Astrocyte of the spinal cord (primary cell): ENCODE results near the gene ABR.
A peak's percentile ranks its signal among the peaks of the same experiment; 100 is the strongest.

Experiments used
- DNase-seq: peaks from one replicate; pipeline ENCODE4 v3.0.0; 2011; ENCODE audit warnings: low read depth, low spot score
- H3K4me3 ChIP-seq: 2 replicates; pipeline ENCODE4 v1.5.1; 2011; ENCODE audit warnings: low read depth, mild to moderate bottlenecking, low read length, moderate library complexity
- in situ Hi-C: cut with HindIII; loops from 2 replicates; pipeline ENCODE4 v1.10.0; 2017; ENCODE audit warnings: low sequenced_read_pairs
- TF ChIP-seq, protein P1 (sequence below): IDR thresholded peaks from 2 replicates; pipeline ENCODE4 v1.5.1; 2012; ENCODE audit warnings: low read depth, mild to moderate bottlenecking, low read length, inconsistent platforms

Gene ABR

GRCh38 chr17:983921-984320 is 195.9 kb downstream of the ABR start:
- in situ Hi-C loops = no loop called here
- TF ChIP-seq, protein P1, sequence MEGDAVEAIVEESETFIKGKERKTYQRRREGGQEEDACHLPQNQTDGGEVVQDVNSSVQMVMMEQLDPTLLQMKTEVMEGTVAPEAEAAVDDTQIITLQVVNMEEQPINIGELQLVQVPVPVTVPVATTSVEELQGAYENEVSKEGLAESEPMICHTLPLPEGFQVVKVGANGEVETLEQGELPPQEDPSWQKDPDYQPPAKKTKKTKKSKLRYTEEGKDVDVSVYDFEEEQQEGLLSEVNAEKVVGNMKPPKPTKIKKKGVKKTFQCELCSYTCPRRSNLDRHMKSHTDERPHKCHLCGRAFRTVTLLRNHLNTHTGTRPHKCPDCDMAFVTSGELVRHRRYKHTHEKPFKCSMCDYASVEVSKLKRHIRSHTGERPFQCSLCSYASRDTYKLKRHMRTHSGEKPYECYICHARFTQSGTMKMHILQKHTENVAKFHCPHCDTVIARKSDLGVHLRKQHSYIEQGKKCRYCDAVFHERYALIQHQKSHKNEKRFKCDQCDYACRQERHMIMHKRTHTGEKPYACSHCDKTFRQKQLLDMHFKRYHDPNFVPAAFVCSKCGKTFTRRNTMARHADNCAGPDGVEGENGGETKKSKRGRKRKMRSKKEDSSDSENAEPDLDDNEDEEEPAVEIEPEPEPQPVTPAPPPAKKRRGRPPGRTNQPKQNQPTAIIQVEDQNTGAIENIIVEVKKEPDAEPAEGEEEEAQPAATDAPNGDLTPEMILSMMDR = no peak
- H3K4me3 ChIP-seq = no peak overlapping the region
- no peak for DNase-seq

- DNase-seq = no peak
- in situ Hi-C loops = no loop called here
- TF ChIP-seq, protein P1 = no peak
- no peak overlapping the region for H3K4me3 ChIP-seq
These were observed 198.5 kb downstream of the ABR start for GRCh38 chr17:981292-981658.

DNA sequence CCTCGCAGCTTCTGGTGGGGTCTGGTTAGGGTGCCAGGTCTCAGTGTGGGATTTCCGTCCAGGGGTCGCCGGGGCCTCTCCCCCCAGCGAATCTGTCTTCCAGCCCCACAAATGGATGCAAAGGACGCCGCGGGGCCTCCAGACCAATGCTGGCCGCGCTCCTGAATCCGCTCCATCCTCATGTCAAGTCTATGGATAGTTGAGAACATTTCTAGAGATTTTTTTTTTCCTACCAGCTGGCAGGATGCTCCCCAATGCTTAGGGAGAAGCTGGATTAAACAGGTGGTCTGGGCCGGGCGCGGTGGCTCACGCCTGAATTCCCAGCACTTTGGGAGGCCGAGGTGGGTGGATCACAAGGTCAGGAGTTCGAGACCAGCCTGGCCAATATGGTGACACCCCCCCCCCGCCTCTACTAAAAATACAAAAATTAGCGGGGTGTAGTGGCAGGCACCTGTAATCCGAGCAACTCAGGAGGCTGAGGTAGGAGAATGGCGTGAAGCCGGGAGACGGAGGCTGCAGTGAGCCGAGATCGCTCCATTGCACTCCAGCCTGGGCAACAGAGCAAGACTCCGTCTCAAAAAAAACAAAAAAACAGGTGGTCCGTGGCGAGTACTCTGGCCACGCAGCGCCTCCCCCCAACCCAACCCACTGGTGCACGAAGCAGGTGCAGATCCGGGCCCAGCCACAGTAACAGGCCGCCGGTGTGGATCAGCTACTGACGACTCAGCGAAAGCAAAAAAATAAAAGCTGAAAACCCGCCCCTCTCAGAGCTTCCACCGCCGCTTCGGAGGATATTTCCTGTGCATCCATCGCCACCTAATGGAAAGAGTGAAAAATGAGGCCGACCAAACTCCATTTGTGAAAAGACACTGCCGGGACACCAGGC is 199.1 kb downstream of the ABR start:
- peak; percentile 86 for DNase-seq
- H3K4me3 ChIP-seq = peak overlapping the region; percentile 48
- in situ Hi-C loops = no loop called here
- TF ChIP-seq, protein P1 = peak; percentile 73

DNA sequence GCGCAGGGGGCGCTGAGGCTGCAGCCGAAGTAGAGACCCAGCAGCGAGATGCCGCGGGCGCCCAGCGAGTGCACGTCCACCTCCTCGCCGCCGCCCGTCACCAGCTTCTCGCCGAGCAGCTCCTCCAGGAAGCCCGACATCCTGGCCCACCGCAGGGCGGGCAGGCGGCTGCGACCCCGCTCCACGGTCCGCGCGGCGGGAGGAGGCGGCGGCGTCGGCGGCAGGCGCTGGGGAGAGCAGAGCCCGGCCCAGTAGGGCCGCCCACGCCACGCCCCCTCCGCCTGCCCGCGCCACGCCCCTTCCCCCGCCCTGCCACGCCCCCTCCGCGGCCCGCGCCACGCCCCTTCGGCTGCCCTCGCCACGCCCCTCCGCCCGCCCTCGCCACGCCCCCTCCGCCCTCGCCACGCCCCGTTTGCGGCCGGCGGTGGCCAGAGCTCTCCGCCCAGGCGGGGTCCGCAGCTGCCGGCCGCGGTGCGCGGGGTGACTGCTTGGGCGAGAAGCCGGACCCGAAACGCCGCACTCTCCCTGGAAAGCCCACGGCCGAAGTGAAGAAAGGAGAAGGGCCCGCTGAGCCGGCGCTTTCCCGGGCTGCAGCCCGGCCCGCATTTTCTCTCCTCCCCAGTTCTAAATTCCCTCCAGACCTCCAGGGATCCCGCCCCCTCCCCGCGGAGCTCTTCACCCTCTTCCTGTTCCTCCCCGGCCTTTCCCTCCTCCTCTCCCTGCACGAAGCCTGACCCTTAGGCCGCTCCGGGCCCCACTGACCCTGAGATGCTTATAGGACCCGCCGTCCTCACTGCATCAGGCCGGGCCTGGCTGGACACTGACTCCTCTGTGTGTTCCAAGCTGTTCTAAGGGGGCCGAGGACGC is 200.0 kb downstream of the ABR start, which contains the start of gene NXN:
Gene NXN (minus strand): TSS at position 238 of the 867 bp plus-strand sequence.
- TF ChIP-seq, protein P1 = peak; percentile 25
- in situ Hi-C loops = no loop called here
- peak within 1 kb of the TSS; percentile 65 for H3K4me3 ChIP-seq
- peak; percentile 54 for DNase-seq

DNA sequence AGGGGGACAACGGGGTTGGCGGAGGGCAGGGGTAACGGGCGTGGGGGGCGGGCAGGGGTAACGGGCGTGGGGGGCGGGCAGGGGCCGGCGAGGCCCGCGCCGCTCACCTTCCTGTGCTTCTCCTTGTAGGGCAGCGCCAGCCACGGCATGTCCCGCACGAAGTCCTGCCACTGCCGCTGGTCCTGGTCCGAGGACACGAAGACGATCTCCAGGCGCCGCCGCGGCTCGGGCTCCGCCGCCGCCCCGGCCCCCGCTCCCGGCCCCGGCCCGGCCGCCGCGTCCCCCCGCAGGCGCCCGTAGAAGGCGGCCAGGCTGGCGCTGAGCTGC is 200.6 kb downstream of the ABR start:
- peak overlapping the region; percentile 65 for H3K4me3 ChIP-seq
- TF ChIP-seq, protein P1 = no peak
- in situ Hi-C loops = no loop called here
- DNase-seq = no peak
